Adrenal gland (tissue), 12 donors: ENCODE data around the gene FOXJ3. TPM values are rescaled to one million over a fixed set of nuclear protein-coding genes. Genes with fewer than 3 reads are reported as not detected.

Source experiments
- DNase-seq, 7 donors: peaks; one replicate each; pipeline ENCODE4 v3.0.0-alpha.2; 2019 to 2020
- H3K27ac ChIP-seq, 5 donors: fragments of 200-600 bp; sonication (generic) in 4 of 5; 1 replicate in 3 of 5; 2 replicates in 2 of 5; pipeline versions ENCODE4 v1.5.1 to v1.8.0; 2016 to 2020; ENCODE audit warnings: mild to moderate bottlenecking in 1 of 5
- H3K27me3 ChIP-seq: fragments of 200-600 bp; 2 replicates; pipeline ENCODE4 v1.8.0; 2021
- H3K36me3 ChIP-seq, 2 donors: fragments of 200-600 bp; replicated peaks in 1 of 2; 1 replicate in 1 of 2; 2 replicates in 1 of 2; pipeline versions ENCODE4 v1.5.1 to v1.8.0; 2018 to 2022
- H3K4me1 ChIP-seq, 2 donors: fragments of 200-600 bp; replicated peaks in 1 of 2; 1 replicate in 1 of 2; 2 replicates in 1 of 2; pipeline versions ENCODE4 v1.5.1 to v1.8.0; 2018 to 2021
- H3K4me3 ChIP-seq, 4 donors: fragments of 200-600 bp; sonication (generic) in 3 of 4; one replicate each; pipeline ENCODE4 v1.5.1; 2016 to 2018
- H3K9me3 ChIP-seq, 3 donors: fragments of 200-600 bp; sonication (generic) in 1 of 3; replicated peaks in 1 of 3; 1 replicate in 2 of 3; 2 replicates in 1 of 3; pipeline versions ENCODE4 v1.5.1 to v1.8.0; 2016 to 2021
- CTCF ChIP-seq, 6 experiments: fragments of 450-650 bp in 4 of 6; fragments of 200-600 bp in 2 of 6; sonication (generic) in 1 of 6; IDR thresholded peaks; 1 replicate in 5 of 6; 2 replicates in 1 of 6; pipeline versions ENCODE4 v1.5.1 to v1.8.0; 2016 to 2021; ENCODE audit warnings: antibody characterized with exemption in 6 of 6, mild to moderate bottlenecking in 2 of 6, moderate library complexity in 1 of 6
- WGBS, 4 donors: extraction: QIAGEN DNeasy Blood & Tissue Kit in 2 of 4; methylation state at CpG; one replicate each; pipeline versions ENCODE4 v1.1.5 to v1.1.7; 2013 to 2017; 5-methylcytosine and 5-hydroxymethylcytosine counted together
- intact Hi-C, 2 donors: fragments of 100-400 bp; cut with DNase I; formaldehyde crosslinking; loops; one replicate each; pipeline versions ENCODE4 v1.14.1 to v1.15.0; 2022 to 2023
- polyA plus RNA-seq, 3 donors: library from polyadenylated mRNA; stranded (reverse); fragments of 200-250 nt in 2 of 3; fragments of 350-450 nt in 1 of 3; fragmentation: Illumina TruSeq in 1 of 3; extraction: RNeasy Lipid Tissue Mini Kit (QIAGEN cat#74804) in 1 of 3; gene quantifications; one replicate each; pipeline ENCODE4 v1.2.3, GENCODE V29; 2013 to 2014
- total RNA-seq, 9 donors: library from RNA; depleted of rRNA in 4 of 9; stranded (reverse); fragments of >200 nt in 4 of 9; fragments of 120-200 nt in 1 of 9; fragmentation: NEBNext Ultra II Directional in 1 of 9; extraction: Animal tissue kit (Norgen Biotek cat#: 25700) in 1 of 9; gene quantifications; one replicate each; pipeline versions ENCODE4 v1.1.0 to v1.2.4, GENCODE V29; 2013 to 2023
- donor health status: healthy with polysubstance abuse.
- donor health status: Bipolar disorder and iron deficiency.
- donor health status: DM: yes; HTN: yes; CAD: no.
- donor health status: DM: no; HTN: no; CAD: no.
- donor health status: DM: no; HTN: no; CAD: no.
- donor health status: DM: yes; HTN: yes; CAD: no.

FOXJ3 gene
- total and polyA plus RNA-seq, 12 donors, result 8.4 to 58.5 (median 33.4) TPM

GRCh38 chr1:42165511-42166210 is 169.4 kb downstream of the FOXJ3 start:
- no peaks in the 10 kb centered on the region for H3K27me3 ChIP-seq
- peak; percentile 46 to 64 (median 57) for DNase-seq
- peak overlapping the region in 1 of 5 donors; percentile 55 for H3K27ac ChIP-seq
- intact Hi-C loops, result no loop called here
- H3K36me3 ChIP-seq, result no peaks in the 10 kb centered on the region
- H3K4me1 ChIP-seq, result peaks cover 0 to 4% of the 10 kb centered on the region in 2 donors
- WGBS, 4 donors, result 31 to 53% (median 37%) methylated on average over 4 to 12 of the region's 12 CpGs
- H3K9me3 ChIP-seq, result peaks cover 0 to 3% (median 0%) of the 10 kb centered on the region in 3 donors
- no peak for TF ChIP-seq CTCF (IDR thresholded peaks at IDR 0.05)
- no peak overlapping the region for H3K4me3 ChIP-seq

GRCh38 chr1:42164551-42165420 is 170.2 kb downstream of the FOXJ3 start, which contains the start of gene GUCA2A:
TSS of gene GUCA2A (minus strand) at chr1:42164745. CDS start at chr1:42164712, 33 bp downstream.
- no peaks in the 10 kb centered on the region for H3K36me3 ChIP-seq
- no peak for DNase-seq
- peak within 1 kb of the TSS in 1 of 5 donors; percentile 55 for H3K27ac ChIP-seq
- TF ChIP-seq CTCF (IDR thresholded peaks at IDR 0.05), result no peak
- intact Hi-C loops, result no loop called here
- H3K27me3 ChIP-seq, result no peaks in the 10 kb centered on the region
- H3K4me3 ChIP-seq, result no peak within 1 kb of the TSS
- peaks cover 0 to 4% of the 10 kb centered on the region in 2 donors for H3K4me1 ChIP-seq
- peaks cover 0 to 11% (median 0%) of the 10 kb centered on the region in 3 donors for H3K9me3 ChIP-seq
- WGBS, 4 donors, result 79 to 83% (median 81%) methylated on average over 16 to 24 of the region's 24 CpGs

GRCh38 chr1:42163536-42164503 is 171.2 kb downstream of the FOXJ3 start:
- intact Hi-C loops, result no loop called here
- Histone ChIP-seq H3K9me3 (peaks cover 0 to 11% (median 0%) of the 10 kb centered on the region in 3 donors), H3K36me3 (no peaks in the 10 kb centered on the region), H3K4me1 (peaks cover 0 to 4% of the 10 kb centered on the region in 2 donors), H3K27ac (no peak overlapping the region), H3K4me3 (no peak overlapping the region), H3K27me3 (no peaks in the 10 kb centered on the region)
- WGBS, 4 donors, result 85 to 90% (median 87%) methylated on average over 10 to 16 of the region's 16 CpGs
- no peak for TF ChIP-seq CTCF (IDR thresholded peaks at IDR 0.05)
- no peak for DNase-seq
